Muscle of leg (tissue), 11 donors: ENCODE measurements around the gene LAMTOR2. TPM values are rescaled to one million over a fixed set of nuclear protein-coding genes. Genes with fewer than 3 reads are reported as not detected.

ENCODE experiments used
- DNase-seq: peaks from one replicate; pipeline ENCODE4 v3.0.0; 2013
- H3K27ac ChIP-seq: one replicate; pipeline ENCODE4 v1.5.1; 2013; ENCODE audit warnings: mild to moderate bottlenecking, low read length, control low read depth
- H3K27me3 ChIP-seq: one replicate; pipeline ENCODE4 v1.6.1; 2013; ENCODE audit warnings: low read length; ENCODE audit not compliant: control insufficient read depth, insufficient read depth
- H3K36me3 ChIP-seq: one replicate; pipeline ENCODE4 v1.6.1; 2013; ENCODE audit warnings: low read length; ENCODE audit not compliant: control insufficient read depth, insufficient read depth
- H3K4me1 ChIP-seq: one replicate; pipeline ENCODE4 v1.6.1; 2013; ENCODE audit warnings: low read length; ENCODE audit not compliant: control insufficient read depth, insufficient read depth
- H3K4me3 ChIP-seq: one replicate; pipeline ENCODE4 v1.5.1; 2013; ENCODE audit warnings: low read length, control low read depth
- H3K9me3 ChIP-seq: replicated peaks from 2 replicates; pipeline ENCODE4 v1.6.1; 2013; ENCODE audit warnings: low read depth, low read length; ENCODE audit not compliant: control insufficient read depth
- WGBS: methylation state at CpG from one replicate; pipeline ENCODE4 v1.1.5; 2013; ENCODE audit warnings: missing lambda C conversion rate; ENCODE audit not compliant: insufficient coverage; 5-methylcytosine and 5-hydroxymethylcytosine counted together
- polyA plus RNA-seq, 8 donors: library from polyadenylated mRNA; unstranded; fragments of 120-200 nt; gene quantifications; one replicate each; pipeline versions ENCODE4 v1.2.1 to v1.2.3, GENCODE V29; 2013; ENCODE audit warnings: inconsistent platforms in 1 of 8, low replicate concordance in 1 of 8; ENCODE audit not compliant: insufficient read length in 8 of 8, insufficient read depth in 1 of 8
- total RNA-seq: library from RNA; stranded (reverse); fragments of 120-200 nt; gene quantifications from one replicate; pipeline ENCODE4 v1.2.4, GENCODE V29; 2013

The LAMTOR2 gene
- total and polyA plus RNA-seq, 9 donors, result 38.7 to 53.7 (median 46.3) TPM

DNA sequence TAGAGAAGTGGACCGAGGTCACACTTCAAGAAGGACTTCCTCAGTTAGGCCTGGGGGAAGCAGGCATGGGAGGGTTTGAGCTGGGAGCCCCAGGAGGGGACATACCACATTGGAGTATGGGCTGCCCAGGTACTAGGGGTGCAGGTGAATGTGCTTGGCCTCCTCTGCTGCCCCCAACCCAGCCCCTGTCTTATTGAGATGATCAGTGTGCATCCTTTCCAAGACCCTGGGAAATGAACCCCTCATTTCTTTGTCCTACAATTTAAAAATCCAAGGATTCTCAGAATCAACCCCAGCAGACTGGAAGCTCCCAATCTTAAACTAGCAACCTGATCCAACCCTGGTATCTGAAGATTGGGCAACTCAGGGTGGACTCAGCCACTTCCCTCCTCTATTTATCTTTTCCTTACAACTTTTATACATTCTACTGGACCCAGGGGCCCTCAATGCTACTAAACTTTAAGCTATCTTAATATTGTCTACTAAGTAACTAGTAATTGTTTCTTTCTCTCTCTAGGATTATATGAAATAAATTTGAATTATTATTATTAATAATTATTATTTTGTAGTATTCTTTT is 18.6 kb downstream of the LAMTOR2 start:
- WGBS, result 25% methylated on average over 1 of the region's 1 CpG
- Histone ChIP-seq H3K27me3 (no peaks in the 10 kb centered on the region), H3K4me1 (peaks cover 54% of the 10 kb centered on the region), H3K27ac (no peak overlapping the region), H3K36me3 (peaks cover 43% of the 10 kb centered on the region), H3K9me3 (no peaks in the 10 kb centered on the region), H3K4me3 (no peak overlapping the region)
- DNase-seq, result no peak

DNA sequence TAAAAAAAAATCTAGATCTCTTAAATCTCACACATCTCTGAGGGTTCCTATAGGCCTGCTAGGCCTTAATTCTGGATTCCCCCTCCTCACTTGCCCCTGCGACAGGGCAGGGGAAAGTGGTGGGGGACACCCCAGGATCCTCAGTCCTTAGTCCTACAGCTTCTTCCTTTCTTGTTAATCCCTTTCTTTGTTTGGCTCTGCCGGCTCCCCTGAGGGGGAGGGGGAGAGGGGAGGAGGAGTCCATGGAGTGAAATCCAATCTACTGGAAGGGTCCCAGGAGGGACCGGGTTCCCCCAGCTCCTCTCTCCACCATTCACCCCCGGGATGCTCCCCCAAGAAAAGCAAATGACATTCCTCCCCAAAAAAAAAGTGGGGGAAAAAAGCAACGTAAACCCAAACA is 19.2 kb downstream of the LAMTOR2 start:
- no CpG with 5 or more reads among the region's 5 CpGs for WGBS
- no peak overlapping the region for H3K4me3 ChIP-seq
- no peaks in the 10 kb centered on the region for H3K27me3 ChIP-seq
- H3K36me3 ChIP-seq, result peaks cover 43% of the 10 kb centered on the region
- no peak for DNase-seq
- H3K9me3 ChIP-seq, result no peaks in the 10 kb centered on the region
- no peak overlapping the region for H3K27ac ChIP-seq
- H3K4me1 ChIP-seq, result peaks cover 59% of the 10 kb centered on the region

DNA sequence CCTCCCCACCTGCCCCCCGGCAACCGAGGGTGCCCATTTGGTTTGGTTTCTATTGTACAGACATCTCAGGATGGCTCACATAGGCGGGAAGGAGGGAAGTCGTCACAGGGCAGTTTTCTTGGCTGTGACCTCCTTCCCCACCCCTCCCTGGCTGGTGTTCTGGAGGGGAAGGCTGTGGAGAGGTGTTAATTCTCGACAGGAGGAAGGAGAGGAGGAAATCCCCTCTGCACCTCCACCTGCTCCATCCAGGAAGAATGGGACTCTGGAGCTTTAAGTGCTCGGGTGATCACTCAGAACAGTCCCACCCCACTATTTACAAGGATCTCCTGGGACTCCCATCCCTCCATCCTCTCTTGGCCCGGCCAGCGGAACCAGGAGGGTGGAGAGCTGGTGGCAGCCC is 20.1 kb downstream of the LAMTOR2 start:
- DNase-seq, result no peak
- Histone ChIP-seq H3K4me3 (no peak overlapping the region), H3K9me3 (no peaks in the 10 kb centered on the region), H3K27me3 (no peaks in the 10 kb centered on the region), H3K36me3 (peaks cover 46% of the 10 kb centered on the region), H3K4me1 (peaks cover 65% of the 10 kb centered on the region), H3K27ac (no peak overlapping the region)
- no CpG with 5 or more reads among the region's 8 CpGs for WGBS

DNA sequence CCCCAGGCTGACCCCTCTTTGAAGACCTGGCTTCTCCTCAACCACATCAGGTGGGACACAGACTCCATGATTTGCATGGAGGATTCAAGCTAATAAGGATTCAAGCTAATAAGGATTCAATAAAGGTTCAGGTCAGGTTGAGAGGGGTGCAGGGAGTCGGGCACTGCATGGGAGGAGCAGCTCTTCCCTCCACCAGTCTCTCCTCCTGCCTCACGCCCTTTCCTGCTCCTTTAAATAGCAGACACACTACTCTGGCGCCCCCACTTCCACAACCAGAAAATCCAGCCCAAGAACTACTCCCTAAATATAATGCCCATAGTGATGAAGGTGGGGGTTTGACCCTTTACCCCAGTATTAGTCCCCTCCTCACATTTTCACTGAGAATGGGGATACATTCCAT is 20.6 kb downstream of the LAMTOR2 start:
- peaks cover 65% of the 10 kb centered on the region for H3K4me1 ChIP-seq
- H3K9me3 ChIP-seq, result no peaks in the 10 kb centered on the region
- H3K36me3 ChIP-seq, result peaks cover 48% of the 10 kb centered on the region
- no peak overlapping the region for H3K4me3 ChIP-seq
- H3K27me3 ChIP-seq, result no peaks in the 10 kb centered on the region
- no peak for DNase-seq
- peak overlapping the region; percentile 24 for H3K27ac ChIP-seq
- WGBS, result no CpG with 5 or more reads among the region's 3 CpGs

- no peak overlapping the region for H3K4me3 ChIP-seq
- no peak overlapping the region for H3K27ac ChIP-seq
Observed at GRCh38 chr1:156075775-156076204, 21.2 kb downstream of the LAMTOR2 start.

DNA sequence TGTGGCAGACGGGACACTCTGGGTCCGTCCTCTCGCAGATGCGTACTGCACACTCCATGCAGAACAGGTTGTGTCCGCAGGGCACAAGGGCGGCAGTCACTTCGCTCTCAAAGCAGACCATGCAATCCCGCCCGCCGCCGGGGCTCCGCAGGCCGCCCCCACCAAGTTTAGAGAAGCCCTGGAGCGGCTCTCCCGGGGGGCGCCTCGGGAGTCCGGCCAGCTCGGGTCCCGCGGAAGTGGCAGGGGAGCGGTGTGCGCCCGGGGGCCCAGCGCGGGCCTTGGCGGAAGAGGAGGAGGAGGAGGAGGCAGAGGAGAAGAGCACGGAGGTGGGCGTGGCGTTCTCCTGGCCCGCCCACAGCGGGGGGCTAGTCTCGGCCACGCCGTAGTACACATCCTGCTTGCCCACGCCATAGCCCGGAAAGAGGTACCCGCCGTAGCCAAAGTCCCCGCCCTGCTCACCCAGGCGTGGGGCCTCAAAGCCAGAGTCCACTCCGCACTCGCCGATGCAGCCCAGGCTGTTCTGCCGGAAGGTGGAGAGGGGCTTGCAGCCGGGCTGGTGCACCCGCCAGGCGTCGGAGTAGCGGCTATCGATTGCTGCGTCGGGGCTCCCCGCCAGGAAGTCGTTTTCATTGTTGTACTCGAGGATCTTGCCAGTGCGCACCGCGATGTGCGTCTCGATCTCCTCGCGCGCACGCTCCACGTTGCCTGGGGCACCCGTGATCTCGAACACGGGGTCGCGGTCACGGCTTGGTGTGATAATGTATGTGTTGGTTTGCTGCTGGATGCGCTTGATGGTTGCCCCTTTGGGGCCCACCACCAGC is 22.2 kb downstream of the LAMTOR2 start:
- Histone ChIP-seq H3K9me3 (no peaks in the 10 kb centered on the region), H3K36me3 (peaks cover 48% of the 10 kb centered on the region), H3K4me1 (peaks cover 68% of the 10 kb centered on the region), H3K27me3 (no peaks in the 10 kb centered on the region), H3K27ac (peak overlapping the region; percentile 39), H3K4me3 (peak overlapping the region; percentile 18)
- 24% methylated on average over 60 of the region's 73 CpGs for WGBS
- peak; percentile 72 for DNase-seq

More at GRCh38 chr1:156075775-156076204, 21.2 kb downstream of the LAMTOR2 start:
- no CpG with 5 or more reads among the region's 4 CpGs for WGBS
- Histone ChIP-seq H3K27me3 (no peaks in the 10 kb centered on the region), H3K4me1 (peaks cover 65% of the 10 kb centered on the region), H3K36me3 (peaks cover 48% of the 10 kb centered on the region), H3K9me3 (no peaks in the 10 kb centered on the region)
- no peak for DNase-seq

GRCh38 chr1:156077430-156077760 is 22.8 kb downstream of the LAMTOR2 start:
- peaks cover 47% of the 10 kb centered on the region for H3K36me3 ChIP-seq
- WGBS, result 72% methylated on average over 10 of the region's 19 CpGs
- no peaks in the 10 kb centered on the region for H3K27me3 ChIP-seq
- no peaks in the 10 kb centered on the region for H3K9me3 ChIP-seq
- H3K4me3 ChIP-seq, result no peak overlapping the region
- H3K27ac ChIP-seq, result peak overlapping the region; percentile 39
- peaks cover 66% of the 10 kb centered on the region for H3K4me1 ChIP-seq
- no peak for DNase-seq

- Histone ChIP-seq H3K27ac (peak overlapping the region; percentile 25), H3K36me3 (peaks cover 40% of the 10 kb centered on the region), H3K9me3 (no peaks in the 10 kb centered on the region), H3K4me1 (peaks cover 71% of the 10 kb centered on the region), H3K27me3 (no peaks in the 10 kb centered on the region), H3K4me3 (no peak overlapping the region)
- WGBS, result 49% methylated on average over 4 of the region's 5 CpGs
- DNase-seq, result no peak
Observed at GRCh38 chr1:156078728-156079127, 24.1 kb downstream of the LAMTOR2 start.

DNA sequence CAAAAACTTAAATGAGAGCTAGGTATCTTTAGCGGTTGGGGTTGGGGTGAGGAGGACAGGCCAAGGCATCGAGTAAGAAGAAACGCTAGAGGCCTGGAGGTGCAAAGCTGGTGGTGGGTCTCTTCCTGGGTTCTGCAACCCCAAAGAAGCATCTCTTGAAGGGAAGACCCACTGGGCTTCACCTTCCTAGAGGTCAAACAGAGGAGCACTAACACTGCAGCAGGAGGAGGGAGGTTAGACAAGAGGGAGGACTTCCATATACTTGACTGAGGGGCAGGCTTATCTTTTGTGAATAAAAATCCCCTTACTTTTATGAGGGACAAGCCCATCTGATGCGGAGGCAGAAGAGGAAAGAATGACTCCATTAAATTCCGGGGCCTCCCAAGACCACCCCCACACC is 25.2 kb downstream of the LAMTOR2 start:
- DNase-seq, result no peak
- Histone ChIP-seq H3K9me3 (no peaks in the 10 kb centered on the region), H3K4me1 (peaks cover 78% of the 10 kb centered on the region), H3K27ac (peak overlapping the region; percentile 85), H3K36me3 (peaks cover 37% of the 10 kb centered on the region), H3K27me3 (no peaks in the 10 kb centered on the region), H3K4me3 (peak overlapping the region; percentile 95)
- 49% methylated on average over 3 of the region's 5 CpGs for WGBS

- 0% methylated on average over 2 of the region's 8 CpGs for WGBS
- Histone ChIP-seq H3K9me3 (no peaks in the 10 kb centered on the region), H3K4me1 (peaks cover 76% of the 10 kb centered on the region), H3K36me3 (peaks cover 31% of the 10 kb centered on the region), H3K4me3 (peak overlapping the region; percentile 95), H3K27ac (peak overlapping the region; percentile 85), H3K27me3 (no peaks in the 10 kb centered on the region)
- peak; percentile 49 for DNase-seq
Observed at GRCh38 chr1:156080241-156080862, 25.8 kb downstream of the LAMTOR2 start.
